Measurements from ENCODE around the gene NECTIN2.
"Not testable (repeated sequence)": the region's sequence is repeated elsewhere in the genome, so short reads cannot be mapped to it uniquely, and the experiment has no call there.

Gene NECTIN2

DNA sequence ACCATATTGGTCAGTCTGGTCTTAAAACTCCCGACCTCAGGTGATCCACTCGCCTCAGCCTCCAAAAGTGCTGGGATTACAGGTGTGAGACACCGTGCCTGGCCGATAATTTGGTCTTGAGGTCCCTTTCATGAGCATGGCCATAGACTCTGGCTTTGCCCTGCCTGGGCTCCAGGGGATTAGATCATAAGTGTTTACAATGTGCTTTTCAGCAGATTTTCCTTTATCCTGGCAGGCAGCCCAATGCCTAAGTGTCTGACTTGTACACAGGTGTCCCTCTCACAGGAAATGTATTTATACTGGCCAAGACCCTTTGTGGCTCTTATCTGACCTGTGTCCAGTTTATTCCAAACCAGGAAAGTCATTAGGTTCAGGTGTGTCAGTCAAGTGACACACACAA is 21.3 kb upstream of the NECTIN2 start:
- no peak for TF ChIP-seq ZNF274 (IDR thresholded peaks at IDR 0.05; ENCODE audit: low read depth, low read length)
- no peak overlapping the region for H3K4me3 ChIP-seq (ENCODE audit: low read length)

DNA sequence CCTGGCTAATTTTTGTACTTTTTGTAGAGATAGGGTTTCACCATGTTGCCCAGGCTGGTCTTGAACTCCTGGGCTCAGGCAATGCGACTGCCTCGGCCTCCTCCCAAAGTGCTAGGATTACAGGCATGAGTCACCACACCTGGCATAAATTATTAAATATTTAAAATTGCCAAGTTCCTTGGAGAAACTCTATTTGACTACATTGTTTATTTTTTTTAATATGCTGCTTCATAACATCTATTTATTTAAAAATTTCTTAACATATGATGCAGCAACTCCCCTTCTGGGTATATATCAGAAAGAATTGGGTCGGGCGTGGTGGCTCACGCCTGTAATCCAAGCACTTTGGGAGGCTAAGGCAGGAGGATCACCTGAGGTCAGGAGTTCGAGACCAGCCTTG is 13.2 kb upstream of the NECTIN2 start:
- H3K4me3 ChIP-seq (ENCODE audit: low read length) = not testable (repeated sequence)

DNA sequence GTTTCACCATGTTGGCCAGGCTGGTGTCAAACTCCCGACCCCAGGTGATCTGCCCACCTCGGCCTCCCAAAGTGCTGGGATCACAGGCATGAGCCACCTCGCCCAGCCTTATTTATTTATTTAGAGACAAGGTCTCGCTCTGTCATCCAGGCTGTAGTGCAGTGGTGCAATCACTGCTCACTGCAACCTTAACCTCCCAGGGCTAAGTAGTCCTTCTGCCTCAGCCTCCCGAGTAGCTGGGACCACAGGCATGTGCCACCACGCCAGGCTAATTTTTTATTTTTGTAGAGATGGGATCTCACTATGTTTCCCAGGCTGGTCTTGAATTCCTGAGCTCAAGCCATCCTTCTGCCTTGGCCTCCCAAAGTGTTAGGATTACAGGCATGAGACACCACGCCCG is 11.7 kb upstream of the NECTIN2 start:
- H3K4me3 ChIP-seq (ENCODE audit: low read length) = not testable (repeated sequence)

DNA sequence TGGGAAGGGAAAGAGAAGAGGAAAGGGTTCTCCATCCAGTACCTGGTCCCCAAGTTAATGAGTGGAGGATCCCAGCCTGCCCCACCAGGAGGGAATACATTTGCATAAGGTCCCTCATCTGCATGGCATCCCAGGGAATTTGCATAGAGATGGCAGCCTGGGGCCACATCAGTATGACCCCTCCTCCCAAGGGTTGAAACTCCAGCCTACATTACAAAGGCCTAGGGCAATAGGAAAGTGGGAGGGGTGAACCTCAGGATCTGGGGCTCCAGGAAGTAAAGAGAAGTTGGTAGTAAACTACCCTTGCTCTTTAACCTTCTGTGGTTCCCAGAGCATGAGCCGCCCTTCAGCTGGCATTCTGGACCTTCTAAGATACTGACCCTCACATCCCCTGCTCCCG is 6.8 kb upstream of the NECTIN2 start:
- no peak overlapping the region for H3K4me3 ChIP-seq (ENCODE audit: low read length)
- no peak for TF ChIP-seq ZNF274 (IDR thresholded peaks at IDR 0.05; ENCODE audit: low read depth, low read length)

DNA sequence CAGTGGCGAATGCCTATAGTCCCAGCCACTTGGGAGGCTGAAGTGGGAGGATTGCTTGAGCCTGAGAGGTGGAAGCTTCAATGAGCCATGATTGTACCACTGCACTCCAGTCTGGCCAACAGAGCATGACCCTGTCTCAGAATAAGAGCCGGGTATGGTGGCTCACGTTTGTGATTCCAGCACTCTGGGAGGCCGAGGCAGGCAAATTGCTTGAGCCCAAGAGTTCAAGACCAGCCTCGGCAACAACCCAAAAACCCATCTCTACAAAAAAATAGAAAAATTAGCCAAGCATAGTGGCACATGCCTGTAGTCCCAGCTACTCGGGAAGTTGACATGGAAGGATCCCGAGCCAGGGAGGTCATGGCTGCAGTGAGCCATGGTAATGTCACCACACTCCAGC is 5.3 kb upstream of the NECTIN2 start:
- no peak for TF ChIP-seq ZNF274 (IDR thresholded peaks at IDR 0.05; ENCODE audit: low read depth, low read length)
- no peak overlapping the region for H3K4me3 ChIP-seq (ENCODE audit: low read length)

DNA sequence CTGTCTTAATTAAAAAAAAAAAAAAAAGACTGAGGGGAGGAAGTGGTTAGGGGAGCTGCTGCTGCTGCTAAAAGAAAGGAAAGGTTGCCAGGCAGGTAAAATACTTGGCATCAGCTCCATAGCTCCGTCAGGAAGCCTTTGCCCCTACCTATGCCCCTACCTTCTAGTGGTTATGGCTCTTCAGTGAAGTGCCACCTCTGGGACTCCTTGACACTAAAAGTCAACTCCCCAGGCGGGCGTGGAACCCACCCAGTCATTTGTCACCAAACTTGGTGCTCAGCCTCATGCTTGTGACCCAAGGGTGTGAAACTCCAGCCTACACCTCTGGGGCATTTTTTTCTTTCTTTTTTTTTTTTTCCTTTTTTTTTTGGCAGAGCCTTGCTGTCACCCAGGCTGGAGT is 4.9 kb upstream of the NECTIN2 start:
- no peak for TF ChIP-seq ZNF274 (IDR thresholded peaks at IDR 0.05; ENCODE audit: low read depth, low read length)
- no peak overlapping the region for H3K4me3 ChIP-seq (ENCODE audit: low read length)

DNA sequence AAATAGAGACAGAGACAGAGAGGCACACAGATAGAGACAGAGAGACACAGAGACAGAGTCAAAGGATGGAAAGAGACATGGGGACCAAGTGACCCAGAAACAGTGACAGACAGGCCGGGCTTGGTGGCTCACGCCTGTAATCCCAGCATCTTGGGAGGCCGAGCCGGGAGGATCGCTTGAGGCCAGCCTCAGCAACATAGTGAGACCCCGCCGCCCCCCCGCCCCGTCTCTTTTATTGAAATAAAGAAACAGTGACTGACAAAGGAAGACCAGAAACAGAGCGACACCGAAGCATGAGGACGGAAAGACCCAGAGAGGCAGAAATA is 848 bp upstream of the NECTIN2 start:
- peak overlapping the region; percentile 39; the same call in 1 of the 2 replicates for H3K4me3 ChIP-seq (ENCODE audit: low read length)
- TF ChIP-seq ZNF274 (IDR thresholded peaks at IDR 0.05; ENCODE audit: low read depth, low read length) = no peak

DNA sequence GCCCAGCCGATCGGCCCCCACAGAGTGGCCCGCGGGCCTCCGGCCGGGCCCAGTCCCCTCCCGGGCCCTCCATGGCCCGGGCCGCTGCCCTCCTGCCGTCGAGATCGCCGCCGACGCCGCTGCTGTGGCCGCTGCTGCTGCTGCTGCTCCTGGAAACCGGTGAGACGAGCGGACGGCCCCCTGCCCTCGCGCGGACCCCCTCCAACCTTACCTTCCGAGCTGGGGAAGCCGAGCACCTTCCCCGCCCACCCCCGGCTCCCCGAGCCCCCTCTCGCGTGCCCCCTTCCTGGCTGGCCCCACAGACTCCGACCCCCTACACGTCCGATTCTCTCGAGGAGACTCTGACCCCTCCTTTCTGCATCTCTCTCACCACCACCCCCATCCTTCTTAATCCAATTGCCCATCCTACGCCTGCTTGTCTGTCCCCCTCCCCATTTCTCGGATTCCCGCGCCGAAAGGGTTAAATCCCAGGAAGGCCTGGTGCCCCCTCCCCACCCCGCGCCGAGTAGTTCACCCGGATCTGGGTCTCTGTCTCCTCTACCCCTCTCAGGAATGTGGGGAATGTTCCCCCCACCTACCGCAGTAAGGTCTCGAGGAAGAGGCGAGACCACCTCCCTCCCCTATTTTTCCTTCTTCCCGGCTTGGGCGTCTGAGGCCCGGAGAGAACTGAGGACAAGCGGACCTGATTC is 502 bp downstream of the NECTIN2 start:
- peak overlapping the region; percentile 36 for H3K4me3 ChIP-seq (ENCODE audit: low read length)
- TF ChIP-seq ZNF274 (IDR thresholded peaks at IDR 0.05; ENCODE audit: low read depth, low read length) = no peak

DNA sequence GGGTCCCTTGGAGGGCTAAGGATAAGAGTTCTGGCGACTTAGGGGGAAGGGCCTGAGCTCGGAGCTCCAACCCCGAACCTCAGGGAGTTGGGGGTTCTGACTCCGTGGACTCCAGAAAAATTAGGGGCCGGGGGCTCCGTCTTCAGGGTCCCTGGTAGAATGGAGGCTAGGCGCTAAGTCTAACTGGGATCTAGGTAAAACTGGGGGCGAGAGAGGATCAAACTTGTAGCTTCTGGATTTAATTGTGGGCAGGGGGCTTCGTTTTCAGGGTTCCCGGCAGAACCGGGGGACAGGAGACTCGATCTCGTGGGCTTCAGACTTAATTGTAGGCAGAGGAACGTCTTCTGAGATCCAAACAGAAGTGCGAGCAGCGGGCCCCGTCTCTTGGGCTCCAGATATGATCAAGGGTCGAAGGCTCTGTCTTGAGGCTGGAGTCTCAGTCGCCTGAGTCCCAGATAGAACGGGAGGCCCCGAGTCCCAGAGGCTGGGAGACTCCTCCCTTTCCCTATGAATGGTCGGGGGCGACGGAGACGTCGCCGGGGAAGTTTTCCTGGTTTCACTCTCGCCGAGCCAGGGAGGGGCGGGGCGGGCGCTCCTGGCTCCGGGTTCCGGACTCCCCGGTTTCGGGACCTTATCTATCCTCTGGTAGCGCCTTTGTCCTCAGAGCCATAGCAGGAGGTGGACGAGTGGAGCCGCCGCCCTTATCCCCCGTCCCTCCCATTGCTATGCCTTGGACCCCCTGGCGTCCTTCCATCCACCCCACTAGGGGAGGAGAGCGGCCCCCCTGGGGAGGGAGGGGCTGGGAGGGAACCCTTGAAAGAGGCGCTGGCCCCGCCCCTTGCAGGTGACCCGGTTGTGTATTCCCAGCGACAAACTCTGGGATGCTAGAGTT is 1.3 kb downstream of the NECTIN2 start:
- H3K4me3 ChIP-seq (ENCODE audit: low read length) = peak overlapping the region; percentile 6; the same call in 1 of the 2 replicates
- TF ChIP-seq ZNF274 (IDR thresholded peaks at IDR 0.05; ENCODE audit: low read depth, low read length) = no peak

DNA sequence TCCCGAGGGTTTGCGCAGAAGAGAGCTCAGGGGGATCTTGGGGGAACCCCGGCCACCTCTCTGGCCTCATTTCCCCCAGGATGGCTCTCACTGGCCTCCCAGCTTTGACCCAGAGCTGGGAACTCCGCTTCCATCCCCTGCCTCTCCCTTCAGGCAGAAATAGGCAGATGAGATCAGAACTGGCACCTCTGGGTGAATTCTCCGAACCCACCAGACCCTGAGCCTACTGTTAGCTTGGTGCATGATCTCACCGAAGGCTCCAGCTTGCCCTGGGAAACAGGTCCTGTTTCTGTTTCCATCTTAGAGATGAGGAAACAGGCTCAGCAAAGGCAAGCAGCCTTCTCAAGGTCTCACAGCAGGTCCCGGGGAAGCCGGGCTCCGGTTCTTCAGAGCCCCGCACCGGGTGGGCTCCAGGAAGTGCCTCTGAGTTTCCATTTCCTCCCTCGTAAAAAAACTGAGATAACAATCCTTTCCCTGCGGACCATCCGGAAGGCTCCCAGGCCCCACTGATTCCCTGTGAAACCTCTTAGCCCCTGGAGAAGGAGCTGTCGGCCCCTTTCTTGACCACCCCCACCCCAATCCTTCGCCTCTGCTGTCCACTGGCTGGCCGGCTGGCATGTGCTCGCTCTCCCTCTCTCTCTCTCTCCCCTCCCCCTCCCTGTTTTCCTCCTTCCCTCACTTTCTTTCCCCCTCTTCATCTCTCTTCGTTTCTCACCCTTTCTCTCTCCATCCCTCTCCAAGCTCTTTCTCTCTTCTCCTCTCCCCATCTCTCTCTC is 2.1 kb downstream of the NECTIN2 start:
- TF ChIP-seq ZNF274 (IDR thresholded peaks at IDR 0.05; ENCODE audit: low read depth, low read length) = no peak
- no peak overlapping the region for H3K4me3 ChIP-seq (ENCODE audit: low read length)

DNA sequence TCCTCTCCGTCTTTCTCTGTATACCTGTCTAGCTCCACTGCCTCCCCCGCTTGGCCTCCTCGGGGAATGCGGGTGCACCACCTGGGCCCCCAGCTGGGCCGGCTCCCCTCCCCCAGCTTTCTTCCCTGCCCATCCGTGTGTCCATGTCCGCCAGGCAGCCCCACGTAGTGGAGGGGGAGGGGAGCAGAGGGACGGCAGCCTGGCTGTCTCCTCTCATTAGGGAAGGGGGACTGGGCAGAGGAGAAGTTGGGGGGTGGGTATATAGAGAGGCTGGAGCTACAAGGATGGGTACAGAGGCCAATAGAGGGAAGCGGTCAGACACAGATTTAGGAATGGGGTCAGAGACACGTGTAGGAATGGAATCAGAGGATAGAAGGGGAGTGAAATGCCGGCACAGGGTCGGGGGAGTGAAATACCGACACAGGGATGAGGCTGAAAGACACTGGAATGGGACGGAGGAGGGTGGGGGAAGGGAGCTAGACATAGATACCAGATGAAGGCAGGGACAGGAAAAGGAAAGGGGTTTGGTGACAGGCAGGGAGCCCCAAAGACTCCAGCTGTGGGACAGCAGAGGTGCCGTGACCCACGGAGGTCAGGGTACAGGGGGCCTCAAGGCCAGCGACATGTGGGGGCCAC is 2.8 kb downstream of the NECTIN2 start:
- TF ChIP-seq ZNF274 (IDR thresholded peaks at IDR 0.05; ENCODE audit: low read depth, low read length) = no peak
- no peak overlapping the region for H3K4me3 ChIP-seq (ENCODE audit: low read length)

DNA sequence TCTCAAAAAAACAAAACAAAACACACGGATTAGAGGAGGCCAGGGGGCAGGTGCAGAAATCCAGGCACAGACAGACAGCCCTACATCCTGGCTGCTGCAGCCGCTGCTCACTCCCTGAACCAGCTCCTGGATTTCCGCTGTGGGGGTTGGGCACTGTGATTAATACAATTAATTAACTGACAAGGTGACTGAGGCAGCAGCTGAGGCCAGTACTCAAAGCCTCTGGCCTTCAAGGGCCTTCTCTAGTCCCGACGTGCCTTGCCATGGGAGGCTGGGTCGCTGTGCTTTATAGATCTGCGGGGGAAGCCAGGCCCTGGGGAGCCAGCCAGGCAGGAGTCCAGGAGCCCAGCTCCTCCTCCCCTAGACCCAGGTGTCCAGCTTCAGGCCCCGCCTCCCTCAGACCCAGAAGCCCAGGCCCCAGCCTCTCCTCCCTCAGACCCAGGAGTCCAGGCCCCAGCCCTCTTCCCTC is 4.6 kb downstream of the NECTIN2 start:
- no peak for TF ChIP-seq ZNF274 (IDR thresholded peaks at IDR 0.05; ENCODE audit: low read depth, low read length)
- no peak overlapping the region for H3K4me3 ChIP-seq (ENCODE audit: low read length)

DNA sequence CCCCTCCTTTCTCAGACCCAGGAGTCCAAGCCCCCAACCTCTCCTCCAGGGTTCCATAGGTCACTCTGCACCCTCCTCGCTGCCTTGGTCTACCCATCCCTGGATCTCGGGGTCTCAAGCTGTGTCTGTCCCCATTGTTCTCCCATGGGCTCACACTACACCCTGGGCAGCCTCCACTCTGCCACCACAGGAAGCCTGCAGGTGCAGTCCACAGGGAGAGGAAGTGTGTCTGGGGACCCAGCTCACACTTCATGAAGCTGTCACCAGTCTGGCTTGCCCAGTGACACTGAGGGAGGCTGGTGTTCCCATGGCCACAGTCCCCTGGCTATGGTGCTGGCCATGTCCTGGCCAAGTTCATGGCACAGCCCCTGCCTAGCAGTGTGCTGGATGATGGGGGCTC is 5.3 kb downstream of the NECTIN2 start:
- TF ChIP-seq ZNF274 (IDR thresholded peaks at IDR 0.05; ENCODE audit: low read depth, low read length) = no peak
- no peak overlapping the region for H3K4me3 ChIP-seq (ENCODE audit: low read length)

DNA sequence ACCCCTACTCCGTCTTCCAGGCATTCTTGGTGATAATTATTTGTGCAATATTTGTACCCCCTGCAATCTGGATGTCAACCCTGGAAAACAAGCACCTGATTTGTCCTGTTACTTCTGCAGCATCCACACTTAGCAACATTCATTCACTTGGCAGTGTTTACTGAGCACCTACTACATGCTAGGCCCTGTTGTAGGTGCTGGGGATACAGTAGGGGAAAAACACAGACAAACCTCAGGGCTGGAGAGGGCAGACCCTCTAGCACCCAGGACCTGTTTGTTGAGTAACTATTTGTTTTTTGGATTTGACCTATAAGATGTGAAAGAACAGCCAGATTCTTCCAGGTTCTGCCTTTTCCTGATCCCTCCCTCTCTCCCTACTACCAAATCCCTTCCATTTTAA is 9.5 kb downstream of the NECTIN2 start:
- TF ChIP-seq ZNF274 (IDR thresholded peaks at IDR 0.05; ENCODE audit: low read depth, low read length) = no peak
- H3K4me3 ChIP-seq (ENCODE audit: low read length) = no peak overlapping the region

Measured in GM08714 (cell line).